IMR-90 (cell line): ENCODE measurements around the gene MBTPS1.

ENCODE experiments used
- MAFK ChIP-seq: IDR thresholded peaks from 2 replicates; pipeline ENCODE4 v1.6.1; 2012; ENCODE audit warnings: low read depth, low read length, improper control_type of control experiment
- RFX5 ChIP-seq: IDR thresholded peaks from 2 replicates; pipeline ENCODE4 v1.8.0; 2012; ENCODE audit warnings: low read depth, mild to moderate bottlenecking, low read length, moderate library complexity
- TF ChIP-seq, protein P1 (sequence below): conservative IDR thresholded peaks from 2 replicates; pipeline ENCODE4 v1.5.1; 2012; ENCODE audit warnings: mild to moderate bottlenecking, low read depth, low read length, improper control_type of control experiment

- TF ChIP-seq, protein P1, sequence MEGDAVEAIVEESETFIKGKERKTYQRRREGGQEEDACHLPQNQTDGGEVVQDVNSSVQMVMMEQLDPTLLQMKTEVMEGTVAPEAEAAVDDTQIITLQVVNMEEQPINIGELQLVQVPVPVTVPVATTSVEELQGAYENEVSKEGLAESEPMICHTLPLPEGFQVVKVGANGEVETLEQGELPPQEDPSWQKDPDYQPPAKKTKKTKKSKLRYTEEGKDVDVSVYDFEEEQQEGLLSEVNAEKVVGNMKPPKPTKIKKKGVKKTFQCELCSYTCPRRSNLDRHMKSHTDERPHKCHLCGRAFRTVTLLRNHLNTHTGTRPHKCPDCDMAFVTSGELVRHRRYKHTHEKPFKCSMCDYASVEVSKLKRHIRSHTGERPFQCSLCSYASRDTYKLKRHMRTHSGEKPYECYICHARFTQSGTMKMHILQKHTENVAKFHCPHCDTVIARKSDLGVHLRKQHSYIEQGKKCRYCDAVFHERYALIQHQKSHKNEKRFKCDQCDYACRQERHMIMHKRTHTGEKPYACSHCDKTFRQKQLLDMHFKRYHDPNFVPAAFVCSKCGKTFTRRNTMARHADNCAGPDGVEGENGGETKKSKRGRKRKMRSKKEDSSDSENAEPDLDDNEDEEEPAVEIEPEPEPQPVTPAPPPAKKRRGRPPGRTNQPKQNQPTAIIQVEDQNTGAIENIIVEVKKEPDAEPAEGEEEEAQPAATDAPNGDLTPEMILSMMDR: no peak
- TF ChIP-seq MAFK (no peak), RFX5 (no peak)
Measured at GRCh38 chr16:84091460-84091859, 25.3 kb downstream of the MBTPS1 start.
